H1 (cell line): ENCODE results near the gene ELSPBP1. TPM values are rescaled to one million over a fixed set of nuclear protein-coding genes. Genes with fewer than 3 reads are reported as not detected.

Experiments used
- CTCF ChIA-PET: fragments of 300-600 bp; sonication (Branson Sonifier 250); formaldehyde crosslinking; loops from one replicate; lab custom pipeline; 2021; ENCODE audit not compliant: partially characterized antibody; lab: Charles Lee
- POLR2A ChIA-PET: fragments of 300-600 bp; sonication (Branson Sonifier 250); formaldehyde crosslinking; loops from one replicate; lab custom pipeline; 2021; ENCODE audit warnings: inconsistent platforms; ENCODE audit not compliant: partially characterized antibody; lab: Charles Lee
- DNase-seq, 2 experiments: peaks; one replicate each; pipeline versions ENCODE4 v3.0.0 to v3.0.0-alpha.2; 2010 to 2022; ENCODE audit warnings: low spot score in 2 of 2, low read depth in 1 of 2, mixed read lengths in 1 of 2
- FAIRE-seq: peaks from 2 replicates; lab custom pipeline; 2011; peaks lifted over from hg19 to GRCh38; lab: Jason Lieb, UNC
- H2AFZ ChIP-seq: 2 replicates; pipeline ENCODE4 v1.8.1; 2012; ENCODE audit warnings: low read length, inconsistent platforms
- H2AK5ac ChIP-seq: 2 replicates; pipeline ENCODE4 v1.6.1; 2013; ENCODE audit warnings: low read depth, low read length
- H2BK120ac ChIP-seq: replicated peaks from 2 replicates; pipeline ENCODE3; 2013; ENCODE audit warnings: low read depth, low read length, inconsistent platforms
- H2BK12ac ChIP-seq: 2 replicates; pipeline ENCODE4 v1.6.1; 2013; ENCODE audit warnings: low read depth, low read length
- H2BK15ac ChIP-seq: 2 replicates; pipeline ENCODE4 v1.6.1; 2013; ENCODE audit warnings: low read length
- H2BK20ac ChIP-seq: 2 replicates; pipeline ENCODE4 v1.6.1; 2013; ENCODE audit warnings: low read length
- H2BK5ac ChIP-seq: 2 replicates; pipeline ENCODE4 v1.6.1; 2013; ENCODE audit warnings: low read depth, low read length
- H3K14ac ChIP-seq: 2 replicates; pipeline ENCODE4 v1.6.1; 2013; ENCODE audit warnings: inconsistent platforms; ENCODE audit not compliant: insufficient read length
- H3K18ac ChIP-seq: 2 replicates; pipeline ENCODE4 v1.6.1; 2013; ENCODE audit warnings: low read length; ENCODE audit errors: extremely low read depth
- H3K23ac ChIP-seq: 2 replicates; pipeline ENCODE4 v1.6.1; 2013; ENCODE audit warnings: inconsistent platforms; ENCODE audit not compliant: insufficient read length
- H3K23me2 ChIP-seq: 2 replicates; pipeline ENCODE4 v1.6.1; 2013; ENCODE audit warnings: low read depth, low read length
- H3K27ac ChIP-seq: 2 replicates; pipeline ENCODE4 v1.6.1; 2011; ENCODE audit warnings: low read depth, low read length, inconsistent platforms
- H3K27me3 ChIP-seq, 4 experiments: replicated peaks in 1 of 4; 1 replicate in 1 of 4; 2 replicates in 3 of 4; pipeline versions ENCODE4 v1.6.1 to v1.8.1; 2011 to 2013; ENCODE audit warnings: low read length in 3 of 4, mild to moderate bottlenecking in 3 of 4, inconsistent platforms in 2 of 4, mixed read lengths in 2 of 4, moderate library complexity in 1 of 4; ENCODE audit not compliant: control insufficient read depth in 3 of 4, insufficient read depth in 3 of 4; ENCODE audit errors: extremely low read depth in 1 of 4
- H3K36me3 ChIP-seq, 4 experiments: 2 replicates each; pipeline versions ENCODE4 v1.6.1 to v1.8.1; 2011 to 2013; ENCODE audit warnings: mild to moderate bottlenecking in 4 of 4, low read length in 3 of 4, moderate library complexity in 2 of 4, control low read depth in 1 of 4, inconsistent platforms in 1 of 4; ENCODE audit not compliant: insufficient read depth in 4 of 4, control insufficient read depth in 2 of 4
- H3K4ac ChIP-seq: replicated peaks from 2 replicates; pipeline ENCODE3; 2013; ENCODE audit warnings: low read length, low read depth, mixed read lengths, inconsistent platforms; ENCODE audit not compliant: insufficient read length
- H3K4me1 ChIP-seq, 4 experiments: replicated peaks in 1 of 4; 1 replicate in 1 of 4; 2 replicates in 3 of 4; pipeline versions ENCODE4 v1.6.1 to v1.8.1; 2011 to 2013; ENCODE audit warnings: low read length in 3 of 4, inconsistent platforms in 2 of 4, mixed read lengths in 1 of 4; ENCODE audit not compliant: insufficient read depth in 4 of 4, control insufficient read depth in 3 of 4
- H3K4me2 ChIP-seq, 2 experiments: 2 replicates each; pipeline versions ENCODE4 v1.6.1 to v1.8.1; 2011 to 2013; ENCODE audit warnings: low read depth in 2 of 2, low read length in 2 of 2, control low read depth in 1 of 2, inconsistent platforms in 1 of 2, mild to moderate bottlenecking in 1 of 2; ENCODE audit not compliant: insufficient read depth in 1 of 2
- H3K4me3 ChIP-seq, 4 experiments: fragments of 200-600, 300-600 bp in 1 of 4; sonication (generic), shearing (Covaris generic), sonication (Bioruptor Twin) in 1 of 4; 2 replicates each; pipeline versions ENCODE4 v1.5.1 to v1.8.1; 2011 to 2016; ENCODE audit warnings: low read length in 4 of 4, low read depth in 3 of 4, control low read depth in 2 of 4, inconsistent platforms in 2 of 4, mild to moderate bottlenecking in 2 of 4, mixed read lengths in 1 of 4, moderate library complexity in 1 of 4; ENCODE audit not compliant: insufficient read depth in 2 of 4; ENCODE audit errors: extremely low read depth in 1 of 4
- H3K56ac ChIP-seq: replicated peaks from 2 replicates; pipeline ENCODE3; 2013; ENCODE audit warnings: low read depth, mild to moderate bottlenecking, mixed read lengths, low read length, inconsistent platforms; ENCODE audit not compliant: insufficient read length
- H3K79me1 ChIP-seq: 2 replicates; pipeline ENCODE4 v1.6.1; 2013; ENCODE audit warnings: low read depth, low read length, control low read depth
- H3K79me2 ChIP-seq, 2 experiments: 2 replicates each; pipeline versions ENCODE4 v1.6.1 to v1.8.1; 2012 to 2013; ENCODE audit warnings: low read length in 2 of 2, mild to moderate bottlenecking in 2 of 2, inconsistent platforms in 1 of 2; ENCODE audit not compliant: insufficient read depth in 2 of 2, control insufficient read depth in 1 of 2
- H3K9ac ChIP-seq, 4 experiments: replicated peaks in 1 of 4; 1 replicate in 1 of 4; 2 replicates in 3 of 4; pipeline versions ENCODE4 v1.6.1 to v1.8.1; 2011 to 2013; ENCODE audit warnings: low read depth in 3 of 4, low read length in 3 of 4, control low read depth in 2 of 4, mild to moderate bottlenecking in 2 of 4, moderate library complexity in 2 of 4, inconsistent platforms in 1 of 4; ENCODE audit errors: extremely low read depth in 1 of 4
- H3K9me3 ChIP-seq, 2 experiments: 2 replicates each; pipeline versions ENCODE4 v1.6.1 to v1.8.1; 2012 to 2013; ENCODE audit warnings: mild to moderate bottlenecking in 2 of 2, moderate library complexity in 2 of 2, control low read depth in 1 of 2, inconsistent platforms in 1 of 2, low read depth in 1 of 2, low read length in 1 of 2, mixed read lengths in 1 of 2; ENCODE audit not compliant: insufficient read depth in 2 of 2
- H4K20me1 ChIP-seq, 2 experiments: replicated peaks in 1 of 2; 2 replicates each; pipeline versions ENCODE3 to v1.8.1; 2011 to 2013; ENCODE audit warnings: inconsistent platforms in 2 of 2, low read length in 2 of 2, mild to moderate bottlenecking in 1 of 2; ENCODE audit not compliant: insufficient read depth in 2 of 2, control insufficient read depth in 1 of 2
- H4K5ac ChIP-seq: 2 replicates; pipeline ENCODE4 v1.6.1; 2013; ENCODE audit warnings: low read length, low read depth, mixed read lengths, inconsistent platforms; ENCODE audit not compliant: insufficient read length
- H4K8ac ChIP-seq: 2 replicates; pipeline ENCODE4 v1.8.0; 2013; ENCODE audit warnings: mild to moderate bottlenecking, moderate library complexity, low read length, inconsistent platforms; ENCODE audit not compliant: insufficient read depth; ENCODE audit errors: extremely low read depth
- H4K91ac ChIP-seq: replicated peaks from 2 replicates; pipeline ENCODE3; 2013; ENCODE audit warnings: low read length, mixed read lengths, inconsistent platforms; ENCODE audit not compliant: insufficient read length
- ATF3 ChIP-seq: IDR thresholded peaks from 2 replicates; pipeline ENCODE4 v1.6.1; 2011; ENCODE audit warnings: low read depth, mild to moderate bottlenecking, low read length; ENCODE audit not compliant: insufficient read depth
- BACH1 ChIP-seq: IDR thresholded peaks from 2 replicates; pipeline ENCODE4 v1.6.1; 2012; ENCODE audit warnings: low read length, improper control_type of control experiment
- CBX8 ChIP-seq: fragments of 300-800, 300-1000 bp; sonication (generic); IDR thresholded peaks from 2 replicates; pipeline ENCODE4 v1.7.1; 2016; ENCODE audit warnings: low read depth, low read length, borderline replicate concordance
- CREB1 ChIP-seq: IDR thresholded peaks from 2 replicates; pipeline ENCODE4 v1.6.1; 2012; ENCODE audit warnings: inconsistent platforms
- E2F6 ChIP-seq: IDR thresholded peaks from 2 replicates; pipeline ENCODE4 v1.6.1; 2012; ENCODE audit warnings: inconsistent platforms
- MAFK ChIP-seq: IDR thresholded peaks from 2 replicates; pipeline ENCODE4 v1.6.1; 2012; ENCODE audit warnings: low read depth, mild to moderate bottlenecking, improper control_type of control experiment, low read length
- RBBP5 ChIP-seq: IDR thresholded peaks from 2 replicates; pipeline ENCODE4 v1.7.1; 2012; ENCODE audit warnings: low read depth, mild to moderate bottlenecking, inconsistent platforms, low read length, moderate library complexity, borderline replicate concordance
- RXRA ChIP-seq: IDR thresholded peaks from 2 replicates; pipeline ENCODE4 v1.6.1; 2011; ENCODE audit warnings: low read depth, mild to moderate bottlenecking, low read length, moderate library complexity; ENCODE audit not compliant: insufficient read depth
- SIN3A ChIP-seq, 2 experiments: IDR thresholded peaks in 1 of 2; conservative IDR thresholded peaks in 1 of 2; 2 replicates each; pipeline ENCODE4 v1.6.1; 2011 to 2012; ENCODE audit warnings: low read length in 2 of 2, improper control_type of control experiment in 1 of 2, low read depth in 1 of 2, mild to moderate bottlenecking in 1 of 2
- SIRT6 ChIP-seq: IDR thresholded peaks from one replicate; pipeline ENCODE4 v1.7.1; 2012; ENCODE audit warnings: low read length, inconsistent platforms
- SP4 ChIP-seq: IDR thresholded peaks from 2 replicates; pipeline ENCODE4 v1.6.1; 2012; ENCODE audit warnings: low read length, inconsistent platforms
- TAF7 ChIP-seq: optimal IDR thresholded peaks from 2 replicates; pipeline ENCODE3; 2011; ENCODE audit warnings: low read depth, mild to moderate bottlenecking, inconsistent platforms, low read length, moderate library complexity, borderline replicate concordance
- TBP ChIP-seq: IDR thresholded peaks from 2 replicates; pipeline ENCODE4 v1.6.1; 2011; ENCODE audit warnings: low read depth, low read length, improper control_type of control experiment
- WGBS, 2 experiments: shearing (Covaris generic) in 1 of 2; methylation state at CpG; one replicate each; pipeline versions ENCODE4 v1.1.6 to v1.1.7; 2013 to 2015; ENCODE audit warnings: low lambda C conversion rate in 2 of 2, mixed read lengths in 2 of 2, inconsistent platforms in 1 of 2, low coverage in 1 of 2, missing lambda C conversion rate in 1 of 2; ENCODE audit not compliant: insufficient replicate concordance in 2 of 2, insufficient coverage in 1 of 2, insufficient read length in 1 of 2; ENCODE audit errors: extremely low coverage in 1 of 2, missing lambda C conversion rate in 1 of 2; 5-methylcytosine and 5-hydroxymethylcytosine counted together
- polyA plus RNA-seq, 7 experiments: library from polyadenylated mRNA; depleted of rRNA in 3 of 7; stranded (reverse) in 5 of 7; unstranded in 2 of 7; fragments of >200 nt in 5 of 7; fragments of 200-250 nt in 2 of 7; gene quantifications; 1 replicate in 5 of 7; 2 replicates in 1 of 7; 4 replicates in 1 of 7; pipeline versions ENCODE4 v1.2.1 to v1.2.3, GENCODE V29; 2011 to 2013; ENCODE audit warnings: missing spikeins in 2 of 7, mixed read lengths in 2 of 7
- total RNA-seq: library from RNA; stranded (reverse); fragmentation: NEBNext Ultra II Directional; extraction: Animal tissue kit (Norgen Biotek cat#: 25700); gene quantifications from 2 replicates; pipeline ENCODE4 v1.2.1, GENCODE V29; 2021

ELSPBP1 gene
- total and polyA plus RNA-seq, 2 of the 8 experiments (the other 6 are each of a cell fraction or from before 2014, with no cell fraction given): not detected

- CTCF ChIA-PET: interaction anchor here (1.3 to 1.6 kb wide), 2 partner anchors 19 to 51 kb away, joined by 4 to 6 read pairs; no protein-coding TSS in a partner anchor
- Histone ChIP-seq H3K36me3 (no peaks in the 10 kb centered on the region; a peak in 2 of 8 replicates), H3K79me1 (no peaks in the 10 kb centered on the region), H4K20me1 (no peaks in the 10 kb centered on the region), H2BK20ac (no peak overlapping the region), H3K27ac (no peak overlapping the region), H3K4ac (no peak overlapping the region), H3K4me3 (no peak overlapping the region), H3K14ac (no peak overlapping the region), H4K5ac (no peak overlapping the region), H3K56ac (no peak overlapping the region), H2AK5ac (no peak overlapping the region), H2BK12ac (no peak overlapping the region), H2BK120ac (no peak overlapping the region), H3K23me2 (no peaks in the 10 kb centered on the region), H3K79me2 (no peaks in the 10 kb centered on the region), H3K27me3 (no peaks in the 10 kb centered on the region), H2BK15ac (no peak overlapping the region), H3K4me1 (no peaks in the 10 kb centered on the region), H2AFZ (no peak overlapping the region), H4K8ac (no peak overlapping the region), H4K91ac (no peak overlapping the region), H3K18ac (no peak overlapping the region), H3K4me2 (no peak overlapping the region), H3K23ac (no peak overlapping the region), H3K9me3 (no peaks in the 10 kb centered on the region), H2BK5ac (no peak overlapping the region), H3K9ac (no peak overlapping the region)
- POLR2A ChIA-PET: no interaction called here
- WGBS, 2 experiments: 88% methylated on average over 4 of the region's 5 CpGs; no CpG with 5 or more reads in 1 of the 2 experiments
- FAIRE-seq: no peak
- DNase-seq: no peak
- no peak for TF ChIP-seq TAF7
- no peak for TF ChIP-seq TBP
- TF ChIP-seq MAFK: no peak
- TF ChIP-seq CBX8: no peak
- no peak for TF ChIP-seq SIRT6
- TF ChIP-seq E2F6: no peak
- TF ChIP-seq CREB1: no peak
- TF ChIP-seq SIN3A (conservative IDR thresholded peaks at IDR 0.05 in 1 of 2, IDR thresholded peaks at IDR 0.05 in 1 of 2; ENCODE audit: low read depth in 1 of 2, low read length in 2 of 2): no peak
- no peak for TF ChIP-seq SP4
- TF ChIP-seq BACH1: no peak
- no peak for TF ChIP-seq RBBP5
- TF ChIP-seq RXRA: no peak
- TF ChIP-seq ATF3: no peak
These were observed 58.6 kb downstream of the ELSPBP1 start for GRCh38 chr19:48053076-48053475.
